Right cardiac atrium (tissue), 5 donors: ENCODE results near the gene CA7. TPM values are rescaled to one million over a fixed set of nuclear protein-coding genes. Genes with fewer than 3 reads are reported as not detected.

Experiments used
- ATAC-seq, 2 donors: fragments of 200-7000 bp; cut with Tn5 transposase; one replicate each; pipeline versions ENCODE4 v1.8.0 to v1.9.1; 2020; ENCODE audit warnings: moderate library complexity in 2 of 2, mild to moderate bottlenecking in 1 of 2
- DNase-seq, 3 donors: peaks; one replicate each; pipeline ENCODE4 v3.0.0-alpha.2; 2020
- H3K27ac ChIP-seq: one replicate; pipeline ENCODE4 v1.5.1; 2013; ENCODE audit warnings: mild to moderate bottlenecking, low read length, control low read depth, moderate library complexity
- H3K27me3 ChIP-seq: one replicate; pipeline ENCODE4 v1.6.1; 2013; ENCODE audit not compliant: control insufficient read depth, insufficient read depth
- H3K4me1 ChIP-seq: one replicate; pipeline ENCODE4 v1.6.1; 2013; ENCODE audit warnings: low read length; ENCODE audit not compliant: control insufficient read depth, insufficient read depth
- H3K4me3 ChIP-seq: one replicate; pipeline ENCODE4 v1.5.1; 2013; ENCODE audit warnings: low read length, control low read depth
- H3K9me3 ChIP-seq: one replicate; pipeline ENCODE4 v1.6.1; 2013; ENCODE audit warnings: low read length; ENCODE audit not compliant: control insufficient read depth
- WGBS: extraction: QIAGEN DNeasy Blood & Tissue Kit; methylation state at CpG from one replicate; pipeline ENCODE4 v1.1.7; 2013; 5-methylcytosine and 5-hydroxymethylcytosine counted together
- intact Hi-C, 4 donors: fragments of 100-400 bp; cut with DNase I; formaldehyde crosslinking; loops; one replicate each; pipeline versions ENCODE4 v1.11.0 to v1.14.0; 2022 to 2023
- long read RNA-seq, 4 donors: library from polyadenylated mRNA; unstranded; transcript quantifications; one replicate each; pipeline ENCODE4 v2.0.0, GENCODE V29; 2020 to 2021
- polyA plus RNA-seq: library from polyadenylated mRNA; stranded (reverse); fragments of 200-250 nt; gene quantifications from one replicate; pipeline ENCODE4 v1.2.3, GENCODE V29; 2013
- total RNA-seq, 4 donors: library from RNA; stranded (reverse); fragmentation: NEBNext Ultra II Directional; extraction: Animal tissue kit (Norgen Biotek cat#: 25700); gene quantifications; one replicate each; pipeline ENCODE4 v1.2.1, GENCODE V29; 2021
- donor health status: healthy with polysubstance abuse.
- donor health status: DM: no; HTN: yes; CAD: no.
- donor health status: DM: no; HTN: no; CAD: no.
- donor health status: DM: no; HTN: yes; CAD: no; lungs with severe emphysema.
- donor health status: DM: yes; HTN: yes; CAD: no.

Gene CA7
- total RNA-seq: not detected
- polyA plus RNA-seq: not detected
- long read RNA-seq, donor 1: 0 reads
- long read RNA-seq, donor 2: 0 reads
- long read RNA-seq, donor 3, partial matches to known transcripts: 0 of 1 reads
- long read RNA-seq, donor 3, other reads (novel, unspliced or antisense): 0 of 1 reads
- long read RNA-seq, donor 4: 0 reads

- DNase-seq (peak in 1 of 3 donors; percentile 64), ATAC-seq (peak; percentile 19 to 51)
- H3K27ac ChIP-seq: no peak within 1 kb of the TSS
- H3K4me1 ChIP-seq: no peaks in the 10 kb centered on the region
- intact Hi-C loops: no loop called here
- H3K27me3 ChIP-seq: no peaks in the 10 kb centered on the region
- WGBS: under 1% methylated on average over 79 of the region's 79 CpGs
- no peaks in the 10 kb centered on the region for H3K9me3 ChIP-seq
- H3K4me3 ChIP-seq: peak within 1 kb of the TSS; percentile 40
These were observed at the start of gene CA7 for GRCh38 chr16:66844342-66845079. TSS of gene CA7 (plus strand) at chr16:66844414. CDS start at chr16:66844488, 74 bp downstream.

- H3K9me3 ChIP-seq: no peaks in the 10 kb centered on the region
- intact Hi-C loops: no loop called here
- DNase-seq (no peak), ATAC-seq (no peak)
- H3K27me3 ChIP-seq: no peaks in the 10 kb centered on the region
- WGBS: 76% methylated on average over 2 of the region's 2 CpGs
- no peak overlapping the region for H3K27ac ChIP-seq
- no peaks in the 10 kb centered on the region for H3K4me1 ChIP-seq
- H3K4me3 ChIP-seq: no peak overlapping the region
These were observed 46.1 kb upstream of the CA7 start for GRCh38 chr16:66798161-66798560.

- no peak overlapping the region for H3K4me3 ChIP-seq
- no peaks in the 10 kb centered on the region for H3K9me3 ChIP-seq
- 92% methylated on average over 19 of the region's 19 CpGs for WGBS
- intact Hi-C loops: no loop called here
- ATAC-seq (peak; percentile 23 to 24), DNase-seq (peak in 1 of 3 donors; percentile 40)
- H3K4me1 ChIP-seq: no peaks in the 10 kb centered on the region
- no peak overlapping the region for H3K27ac ChIP-seq
- H3K27me3 ChIP-seq: no peaks in the 10 kb centered on the region
These were observed 43.4 kb upstream of the CA7 start for GRCh38 chr16:66800856-66801255.

- 89% methylated on average over 56 of the region's 56 CpGs for WGBS
- Histone ChIP-seq H3K4me3 (no peak within 1 kb of the TSS), H3K27ac (no peak within 1 kb of the TSS), H3K4me1 (no peaks in the 10 kb centered on the region), H3K27me3 (no peaks in the 10 kb centered on the region), H3K9me3 (no peaks in the 10 kb centered on the region)
- ATAC-seq (peak in 1 of 2 donors; percentile 26), DNase-seq (peak in 2 of 3 donors; percentile 48 to 53)
- intact Hi-C loops: no loop called here
These were observed 42.7 kb upstream of the CA7 start, which contains the start of gene TERB1 for GRCh38 chr16:66801320-66802105. TSS of gene TERB1 (minus strand) at chr16:66801584. CDS start at chr16:66796798, 4,786 bp downstream.

- Histone ChIP-seq H3K27ac (no peak overlapping the region), H3K27me3 (no peaks in the 10 kb centered on the region), H3K9me3 (no peaks in the 10 kb centered on the region), H3K4me3 (no peak overlapping the region), H3K4me1 (no peaks in the 10 kb centered on the region)
- no peak for DNase-seq
- ATAC-seq: no peak
- WGBS: 85% methylated on average over 5 of the region's 5 CpGs
- intact Hi-C loops: no loop called here
These were observed 42.1 kb upstream of the CA7 start for GRCh38 chr16:66802159-66802558.

GRCh38 chr16:66809765-66810164, 34.4 kb upstream of the CA7 start:
- H3K4me3 ChIP-seq: no peak overlapping the region
- intact Hi-C loops: no loop called here
- ATAC-seq: no peak
- no peaks in the 10 kb centered on the region for H3K27me3 ChIP-seq
- no peaks in the 10 kb centered on the region for H3K9me3 ChIP-seq
- no peak for DNase-seq
- WGBS: 94% methylated on average over 4 of the region's 4 CpGs
- no peaks in the 10 kb centered on the region for H3K4me1 ChIP-seq
- H3K27ac ChIP-seq: no peak overlapping the region

GRCh38 chr16:66810391-66810790, 33.8 kb upstream of the CA7 start:
- 80% methylated on average over 4 of the region's 4 CpGs for WGBS
- ATAC-seq: peak in 1 of 2 donors; percentile 40
- no peaks in the 10 kb centered on the region for H3K27me3 ChIP-seq
- no peak overlapping the region for H3K27ac ChIP-seq
- no peaks in the 10 kb centered on the region for H3K9me3 ChIP-seq
- no peaks in the 10 kb centered on the region for H3K4me1 ChIP-seq
- no peak overlapping the region for H3K4me3 ChIP-seq
- intact Hi-C loops: no loop called here
- no peak for DNase-seq

- H3K4me1 ChIP-seq: no peaks in the 10 kb centered on the region
- WGBS: 96% methylated on average over 7 of the region's 7 CpGs
- no peak overlapping the region for H3K27ac ChIP-seq
- no peak for ATAC-seq
- intact Hi-C loops: no loop called here
- H3K4me3 ChIP-seq: no peak overlapping the region
- H3K27me3 ChIP-seq: no peaks in the 10 kb centered on the region
- no peaks in the 10 kb centered on the region for H3K9me3 ChIP-seq
- DNase-seq: no peak
These were observed 33.2 kb upstream of the CA7 start for GRCh38 chr16:66811043-66811442.

GRCh38 chr16:66814734-66815133, 29.5 kb upstream of the CA7 start:
- Histone ChIP-seq H3K9me3 (no peaks in the 10 kb centered on the region), H3K27ac (no peak overlapping the region), H3K27me3 (no peaks in the 10 kb centered on the region), H3K4me3 (no peak overlapping the region), H3K4me1 (no peaks in the 10 kb centered on the region)
- intact Hi-C loops: no loop called here
- no peak for ATAC-seq
- no peak for DNase-seq
- WGBS: 95% methylated on average over 2 of the region's 2 CpGs

GRCh38 chr16:66824006-66824405, 20.2 kb upstream of the CA7 start:
- ATAC-seq: no peak
- intact Hi-C loops: no loop called here
- WGBS: 93% methylated on average over 4 of the region's 4 CpGs

More at GRCh38 chr16:66824006-66824405, 20.2 kb upstream of the CA7 start:
- H3K27me3 ChIP-seq: no peaks in the 10 kb centered on the region
- no peaks in the 10 kb centered on the region for H3K4me1 ChIP-seq
- H3K27ac ChIP-seq: no peak overlapping the region
- H3K9me3 ChIP-seq: no peaks in the 10 kb centered on the region
- H3K4me3 ChIP-seq: no peak overlapping the region
- DNase-seq: no peak
